Pancreas (tissue), 10 donors: ENCODE data around the gene DDIT4. TPM values are rescaled to one million over a fixed set of nuclear protein-coding genes. Genes with fewer than 3 reads are reported as not detected.

ENCODE experiments used
- ATAC-seq, 4 donors: fragments of 200-7000 bp; cut with Tn5 transposase; one replicate each; pipeline versions ENCODE4 v1.8.0 to v1.9.1; 2020; ENCODE audit warnings: mild to moderate bottlenecking in 4 of 4, moderate library complexity in 4 of 4
- DNase-seq, 6 donors: peaks; one replicate each; pipeline ENCODE4 v3.0.0-alpha.2; 2020
- FAIRE-seq: peaks from 2 replicates; lab custom pipeline; 2012; peaks lifted over from hg19 to GRCh38; lab: Jason Lieb, UNC
- H3K27ac ChIP-seq, 4 donors: fragments of 200-600 bp; sonication (generic); 1 replicate in 3 of 4; 2 replicates in 1 of 4; pipeline versions ENCODE4 v1.5.0 to v1.8.0; 2020
- H3K27me3 ChIP-seq, 4 donors: fragments of 200-600 bp; one replicate each; pipeline ENCODE4 v1.8.0; 2021
- H3K36me3 ChIP-seq, 3 donors: fragments of 200-600 bp; sonication (generic) in 1 of 3; one replicate each; pipeline versions ENCODE4 v1.5.0 to v1.8.0; 2020 to 2021
- H3K4me1 ChIP-seq, 3 donors: fragments of 200-600 bp; one replicate each; pipeline ENCODE4 v1.8.0; 2021
- H3K4me3 ChIP-seq, 4 donors: fragments of 200-600 bp; sonication (generic) in 2 of 4; one replicate each; pipeline versions ENCODE4 v1.5.0 to v1.8.0; 2020 to 2021
- H3K9me3 ChIP-seq, 4 donors: fragments of 200-600 bp; one replicate each; pipeline ENCODE4 v1.8.0; 2021
- CTCF ChIP-seq, 4 donors: fragments of 200-600 bp; sonication (generic) in 3 of 4; IDR thresholded peaks; one replicate each; pipeline versions ENCODE4 v1.5.0 to v1.8.0; 2021; ENCODE audit warnings: antibody characterized with exemption in 4 of 4
- WGBS, 2 donors: extraction: QIAGEN DNeasy Blood & Tissue Kit; methylation state at CpG; one replicate each; pipeline ENCODE4 v1.1.7; 2013; 5-methylcytosine and 5-hydroxymethylcytosine counted together
- intact Hi-C, 3 donors: fragments of 100-400 bp; cut with DNase I; formaldehyde crosslinking; loops; one replicate each; pipeline versions ENCODE4 v1.11.1 to v1.14.2; 2022
- polyA plus RNA-seq, 2 donors: library from polyadenylated mRNA; stranded (reverse); fragments of 200-250 nt; gene quantifications; one replicate each; pipeline ENCODE4 v1.2.3, GENCODE V29; 2013
- total RNA-seq, 6 donors: library from RNA; stranded (reverse); fragmentation: NEBNext Ultra II Directional in 4 of 6; extraction: Animal tissue kit (Norgen Biotek cat#: 25700) in 4 of 6; gene quantifications; one replicate each; pipeline versions ENCODE4 v1.2.1 to v1.2.4, GENCODE V29; 2021 to 2023
- donor health status: healthy with polysubstance abuse.
- donor health status: DM: no; HTN: no; CAD: no; lungs with moderate emphysema.
- donor health status: DM: no; HTN: no; CAD: no.
- donor health status: control.
- donor health status: control.
- donor health status: Bipolar disorder and iron deficiency.
- donor health status: DM: yes; HTN: yes; CAD: no.
- donor health status: DM: no; HTN: no; CAD: no.
- donor health status: DM: no; HTN: no; CAD: no.
- donor health status: DM: yes; HTN: yes; CAD: no.

The DDIT4 gene
- total and polyA plus RNA-seq, 8 donors, result 61.6 to 1,144 (median 215) TPM

DNA sequence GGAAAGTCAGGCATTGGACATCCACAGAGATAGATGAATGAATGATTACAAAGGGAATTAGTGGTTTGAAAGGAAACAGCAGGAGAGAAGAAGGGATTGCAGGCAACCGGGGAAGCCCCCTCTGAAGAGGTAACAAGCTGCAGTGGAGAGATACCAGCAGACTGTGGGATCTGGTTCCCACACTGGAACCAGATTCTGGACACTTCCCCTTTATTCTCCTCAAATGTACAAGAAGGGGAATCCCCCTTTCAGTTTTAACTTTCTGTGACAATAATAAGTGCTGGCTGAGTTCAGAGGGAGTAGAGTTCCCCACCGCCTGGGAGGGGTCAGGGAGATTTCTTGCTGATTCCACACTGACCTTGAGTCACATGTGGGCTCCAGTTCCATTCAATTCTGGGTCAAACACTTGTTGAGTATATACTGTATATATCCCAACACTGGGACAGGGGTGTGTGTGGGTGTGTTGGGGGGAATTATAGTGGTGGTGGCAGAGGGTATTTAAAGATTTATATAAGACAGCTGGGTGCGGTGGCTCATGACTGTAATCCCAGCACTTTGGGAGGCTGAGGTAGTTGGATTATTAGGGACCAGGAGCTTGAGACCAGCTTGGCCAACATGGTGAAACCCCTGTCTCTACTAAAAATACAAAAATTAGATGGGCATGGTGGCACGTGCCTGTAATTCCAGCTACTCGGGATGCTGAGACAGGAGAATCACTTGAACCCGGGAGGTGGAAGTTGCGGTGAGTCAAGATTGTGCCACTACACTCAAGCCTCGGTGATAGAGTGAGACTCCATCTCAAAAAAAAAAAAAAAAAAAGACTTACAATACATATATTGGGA, 16.5 kb upstream of the DDIT4 start:
- H3K27ac ChIP-seq, result no peak overlapping the region
- TF ChIP-seq CTCF (IDR thresholded peaks at IDR 0.05), result no peak
- FAIRE-seq (no peak), ATAC-seq (peak in 2 of 4 donors; percentile 1 to 11), DNase-seq (peak in 1 of 6 donors; percentile 47)
- H3K4me1 ChIP-seq, result peaks cover 32 to 55% (median 45%) of the 10 kb centered on the region in 3 donors
- 78 to 83% methylated on average over 8 of the region's 8 CpGs for whole genome bisulfite sequencing, 2 donors
- H3K27me3 ChIP-seq, result no peaks in the 10 kb centered on the region
- no peak overlapping the region for H3K4me3 ChIP-seq
- H3K36me3 ChIP-seq, result no peaks in the 10 kb centered on the region
- intact Hi-C loops, result no loop called here
- H3K9me3 ChIP-seq, result no peaks in the 10 kb centered on the region

DNA sequence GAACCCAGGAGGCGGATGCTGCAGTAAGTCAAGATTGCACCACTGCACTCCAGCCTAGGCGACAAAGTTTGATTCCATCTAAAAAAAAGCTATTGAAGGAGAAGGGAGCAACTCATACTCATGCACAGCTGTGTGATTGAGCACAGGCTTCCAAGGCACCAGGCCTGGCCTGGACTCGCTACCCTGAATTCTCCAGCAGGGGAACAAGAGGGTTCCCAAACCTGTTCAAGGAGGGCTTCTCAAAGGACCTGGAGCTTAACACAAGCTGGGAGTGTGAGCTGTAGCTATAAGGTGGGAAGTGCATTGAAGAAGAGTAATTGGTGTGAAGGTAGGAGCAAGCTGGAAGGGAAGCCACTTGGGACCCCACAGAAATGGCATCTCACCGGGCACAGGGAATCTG, 15.1 kb upstream of the DDIT4 start:
- TF ChIP-seq CTCF (IDR thresholded peaks at IDR 0.05), result no peak
- intact Hi-C loops, result no loop called here
- H3K4me1 ChIP-seq, result peaks cover 28 to 52% (median 42%) of the 10 kb centered on the region in 3 donors
- no peak for DNase-seq
- H3K36me3 ChIP-seq, result no peaks in the 10 kb centered on the region
- H3K27ac ChIP-seq, result no peak overlapping the region
- H3K9me3 ChIP-seq, result no peaks in the 10 kb centered on the region
- ATAC-seq, result no peak
- H3K4me3 ChIP-seq, result no peak overlapping the region
- 94 to 97% methylated on average over 4 of the region's 4 CpGs for WGBS, 2 donors
- no peak for FAIRE-seq
- no peaks in the 10 kb centered on the region for H3K27me3 ChIP-seq

GRCh38 chr10:72259491-72260238, 14.1 kb upstream of the DDIT4 start:
- Histone ChIP-seq H3K36me3 (no peaks in the 10 kb centered on the region), H3K27ac (peak overlapping the region in 3 of 4 donors; percentile 55 to 88 (median 76)), H3K4me1 (peaks cover 23 to 48% (median 39%) of the 10 kb centered on the region in 3 donors), H3K9me3 (no peaks in the 10 kb centered on the region), H3K27me3 (no peaks in the 10 kb centered on the region), H3K4me3 (no peak overlapping the region)
- DNase-seq (no peak), ATAC-seq (no peak), FAIRE-seq (no peak)
- intact Hi-C loops, result no loop called here
- TF ChIP-seq CTCF (IDR thresholded peaks at IDR 0.05), result no peak
- WGBS, 2 donors, result 69 to 77% methylated on average over 5 of the region's 5 CpGs

- Histone ChIP-seq H3K27me3 (no peaks in the 10 kb centered on the region), H3K4me3 (peak overlapping the region in 2 of 4 donors; percentile 25 to 39), H3K27ac (peak overlapping the region in 3 of 4 donors; percentile 55 to 88 (median 76)), H3K4me1 (peaks cover 16 to 41% (median 32%) of the 10 kb centered on the region in 3 donors), H3K36me3 (no peaks in the 10 kb centered on the region), H3K9me3 (no peaks in the 10 kb centered on the region)
- no peak for TF ChIP-seq CTCF (IDR thresholded peaks at IDR 0.05)
- intact Hi-C loops, result no loop called here
- DNase-seq (peak; percentile 53 to 86 (median 76)), ATAC-seq (peak; percentile 42 to 84 (median 80)), FAIRE-seq (no peak)
- WGBS, 2 donors, result 36% methylated on average over 19 of the region's 19 CpGs
Measured at GRCh38 chr10:72260239-72260975, 13.3 kb upstream of the DDIT4 start.
